Colonic mucosa (tissue), 4 donors: ENCODE measurements around the gene TCIRG1. TPM values are rescaled to one million over a fixed set of nuclear protein-coding genes. Genes with fewer than 3 reads are reported as not detected.
A peak's percentile ranks its signal among the peaks of the same experiment; 100 is the strongest.

Source experiments
- DNase-seq: peaks from one replicate; pipeline ENCODE4 v3.0.0-alpha.2; 2020
- H3K27ac ChIP-seq: fragments of 200-600 bp; one replicate; pipeline ENCODE4 v1.8.0; 2021
- H3K27me3 ChIP-seq: fragments of 200-600 bp; one replicate; pipeline ENCODE4 v1.8.0; 2021
- H3K36me3 ChIP-seq: fragments of 200-600 bp; one replicate; pipeline ENCODE4 v1.8.0; 2021
- H3K4me1 ChIP-seq: fragments of 200-600 bp; one replicate; pipeline ENCODE4 v1.8.0; 2021; ENCODE audit warnings: mild to moderate bottlenecking
- H3K4me3 ChIP-seq: fragments of 200-600 bp; one replicate; pipeline ENCODE4 v1.8.0; 2021
- H3K9ac ChIP-seq, 2 donors: one replicate each; pipeline ENCODE4 v1.7.0; 2013; ENCODE audit warnings: control low read depth in 2 of 2, low read depth in 2 of 2, low read length in 2 of 2
- H3K9me3 ChIP-seq: fragments of 200-600 bp; one replicate; pipeline ENCODE4 v1.8.0; 2021
- CTCF ChIP-seq: fragments of 200-600 bp; IDR thresholded peaks from one replicate; pipeline ENCODE4 v1.8.0; 2022; ENCODE audit warnings: antibody characterized with exemption, mild to moderate bottlenecking
- intact Hi-C: fragments of 100-400 bp; cut with DNase I; formaldehyde crosslinking; loops from one replicate; pipeline ENCODE4 v1.14.1; 2022
- microRNA-seq: library from miRNA; unstranded; fragments of <30 nt; microRNA quantifications from one replicate; pipeline ENCODE4, GENCODE V29; 2019
- total RNA-seq, 2 donors: library from RNA; stranded (reverse); fragmentation: NEBNext Ultra II Directional in 1 of 2; extraction: Animal tissue kit (Norgen Biotek cat#: 25700) in 1 of 2; gene quantifications; one replicate each; pipeline ENCODE4 v1.2.1, GENCODE V29; 2021
- donor health status: healthy.
- donor health status: DM: no; HTN: no; CAD: no.
- donor health status: DM: no; HTN: no; CAD: no.

The TCIRG1 gene
- total RNA-seq, 2 donors from 2014 or later: 133 to 246 TPM

- H3K4me1 ChIP-seq: peaks cover 4% of the 10 kb centered on the region
- intact Hi-C loops: no loop called here
- H3K9me3 ChIP-seq: no peaks in the 10 kb centered on the region
- TF ChIP-seq CTCF: no peak
- DNase-seq: peak; percentile 63
- H3K27me3 ChIP-seq: no peaks in the 10 kb centered on the region
- peak overlapping the region in 1 of 2 donors; percentile 66 for H3K9ac ChIP-seq
- peak overlapping the region; percentile 70 for H3K27ac ChIP-seq
- no peaks in the 10 kb centered on the region for H3K36me3 ChIP-seq
- no peak overlapping the region for H3K4me3 ChIP-seq
These were observed 60.9 kb downstream of the TCIRG1 start for GRCh38 chr11:68099474-68100405.

Small RNA genes within 50 kb of the gene (microRNA-seq; reads per million reads assigned to microRNA genes)
- gene MIR4691 (not detected), gene MIR6753 (not detected), gene MIR7113 (2.8 reads per million)

Other genes starting within 250 kb of the TCIRG1 start
- 10 to 100 TPM; 46.3 to 55.4 TPM for gene UNC93B1, start 34.9 kb upstream of the TCIRG1 start, total RNA-seq
- 10 to 100 TPM; 17.7 to 18.8 TPM for gene ALDH3B1, start 28.7 kb upstream of the TCIRG1 start, total RNA-seq
- gene NDUFS8, start 8.3 kb upstream of the TCIRG1 start, total RNA-seq: 100 to 1,000 TPM; 149 to 247 TPM
- gene CHKA, start 82.4 kb downstream of the TCIRG1 start, total RNA-seq: 10 to 100 TPM; 50.1 to 83.7 TPM
- 10 to 100 TPM; 42.6 to 59.1 TPM for gene KMT5B, start 174.3 kb downstream of the TCIRG1 start, total RNA-seq
- 10 to 100 TPM; 55.3 to 66.6 TPM for gene C11orf24, start 232.9 kb downstream of the TCIRG1 start, total RNA-seq